H9 (cell line): ENCODE results near the gene CSRP3. TPM values are rescaled to one million over a fixed set of nuclear protein-coding genes. Genes with fewer than 3 reads are reported as not detected.

Experiments
- DNase-seq: peaks from one replicate; pipeline ENCODE4 v3.0.0-alpha.2; 2017
- H2AFZ ChIP-seq: one replicate; pipeline ENCODE4 v1.6.1; 2013; ENCODE audit warnings: mild to moderate bottlenecking, low read length, control low read depth, moderate library complexity
- H2AK5ac ChIP-seq: 2 replicates; pipeline ENCODE4 v1.6.1; 2013; ENCODE audit warnings: low read length, control low read depth, mixed read lengths; ENCODE audit not compliant: insufficient read length
- H2BK120ac ChIP-seq: one replicate; pipeline ENCODE4 v1.6.1; 2013; ENCODE audit warnings: low read depth, mild to moderate bottlenecking, low read length, control low read depth, inconsistent platforms; ENCODE audit not compliant: poor library complexity, severe bottlenecking
- H2BK12ac ChIP-seq: 2 replicates; pipeline ENCODE4 v1.6.1; 2013; ENCODE audit warnings: low read length, control low read depth, mixed read lengths, low read depth; ENCODE audit not compliant: insufficient read length
- H2BK15ac ChIP-seq: 2 replicates; pipeline ENCODE4 v1.6.1; 2013; ENCODE audit warnings: low read depth, low read length, control low read depth
- H2BK20ac ChIP-seq: one replicate; pipeline ENCODE4 v1.6.1; 2013; ENCODE audit warnings: low read depth, mild to moderate bottlenecking, low read length, control low read depth, inconsistent platforms; ENCODE audit not compliant: poor library complexity, severe bottlenecking
- H2BK5ac ChIP-seq: 2 replicates; pipeline ENCODE4 v1.6.1; 2013; ENCODE audit warnings: low read length, control low read depth, mixed read lengths; ENCODE audit not compliant: insufficient read length
- H3K14ac ChIP-seq: 2 replicates; pipeline ENCODE4 v1.6.1; 2013; ENCODE audit warnings: low read length, control low read depth; ENCODE audit not compliant: insufficient read depth
- H3K18ac ChIP-seq: 2 replicates; pipeline ENCODE4 v1.6.1; 2013; ENCODE audit warnings: low read depth, mild to moderate bottlenecking, mixed read lengths, low read length, control low read depth; ENCODE audit not compliant: insufficient read length
- H3K23ac ChIP-seq: 2 replicates; pipeline ENCODE4 v1.6.1; 2013; ENCODE audit warnings: low read length, control low read depth, mixed read lengths, low read depth; ENCODE audit not compliant: insufficient read length
- H3K23me2 ChIP-seq: 2 replicates; pipeline ENCODE4 v1.6.1; 2013; ENCODE audit warnings: low read depth, mild to moderate bottlenecking, mixed read lengths, low read length, control low read depth; ENCODE audit not compliant: insufficient read length, poor library complexity, severe bottlenecking
- H3K27ac ChIP-seq: 2 replicates; pipeline ENCODE4 v1.5.1; 2013; ENCODE audit warnings: low read length, control low read depth, mixed read lengths, low read depth; ENCODE audit not compliant: insufficient read length
- H3K27me3 ChIP-seq: 2 replicates; pipeline ENCODE4 v1.6.1; 2013; ENCODE audit warnings: low read length, control low read depth, inconsistent platforms; ENCODE audit not compliant: insufficient read depth
- H3K4ac ChIP-seq: 2 replicates; pipeline ENCODE4 v1.6.1; 2013; ENCODE audit warnings: low read depth, mild to moderate bottlenecking, control low read depth, inconsistent platforms, low read length, moderate library complexity
- H3K4me1 ChIP-seq: 2 replicates; pipeline ENCODE4 v1.6.1; 2013; ENCODE audit warnings: low read length, control low read depth, inconsistent platforms; ENCODE audit not compliant: insufficient read depth
- H3K4me2 ChIP-seq: 2 replicates; pipeline ENCODE4 v1.6.1; 2013; ENCODE audit warnings: low read length, control low read depth, mixed read lengths; ENCODE audit not compliant: insufficient read length, insufficient read depth
- H3K56ac ChIP-seq: 2 replicates; pipeline ENCODE4 v1.6.1; 2013; ENCODE audit warnings: low read depth, mild to moderate bottlenecking, mixed read lengths, low read length, control low read depth; ENCODE audit not compliant: insufficient read length
- H3K79me1 ChIP-seq: 2 replicates; pipeline ENCODE4 v1.6.1; 2013; ENCODE audit warnings: low read depth, mild to moderate bottlenecking, moderate library complexity, low read length, control low read depth, inconsistent platforms; ENCODE audit not compliant: insufficient read depth, poor library complexity, severe bottlenecking
- H3K79me2 ChIP-seq: 2 replicates; pipeline ENCODE4 v1.6.1; 2013; ENCODE audit warnings: low read length, control low read depth, inconsistent platforms; ENCODE audit not compliant: insufficient read depth
- H3K9ac ChIP-seq: 2 replicates; pipeline ENCODE4 v1.6.1; 2013; ENCODE audit warnings: low read length, control low read depth, mixed read lengths; ENCODE audit not compliant: insufficient read length; ENCODE audit errors: extremely low read depth
- H3K9me3 ChIP-seq: one replicate; pipeline ENCODE4 v1.6.1; 2013; ENCODE audit warnings: low read depth, low read length, inconsistent platforms; ENCODE audit not compliant: control insufficient read depth
- H3T11ph ChIP-seq: one replicate; pipeline ENCODE4 v1.6.1; 2013; ENCODE audit warnings: mild to moderate bottlenecking, low read length, control low read depth, inconsistent platforms
- H4K20me1 ChIP-seq: one replicate; pipeline ENCODE4 v1.6.1; 2013; ENCODE audit not compliant: control insufficient read depth, insufficient read length, insufficient read depth
- H4K5ac ChIP-seq: 2 replicates; pipeline ENCODE4 v1.6.1; 2013; ENCODE audit warnings: low read depth, mild to moderate bottlenecking, mixed read lengths, low read length, control low read depth; ENCODE audit not compliant: insufficient read length
- H4K8ac ChIP-seq: replicated peaks from 2 replicates; pipeline ENCODE4 v1.6.1; 2013; ENCODE audit warnings: low read length, control low read depth, mixed read lengths, low read depth; ENCODE audit not compliant: insufficient read length
- H4K91ac ChIP-seq: 2 replicates; pipeline ENCODE4 v1.6.1; 2013; ENCODE audit warnings: low read depth, mild to moderate bottlenecking, moderate library complexity, mixed read lengths, low read length, control low read depth; ENCODE audit not compliant: insufficient read length
- H3K27ac Mint-ChIP-seq, 3 experiments: 2 replicates in 2 of 3; 3 replicates in 1 of 3; pipeline ENCODE4 v1.8.0; 2020 to 2021; ENCODE audit warnings: mixed read lengths in 3 of 3, mild to moderate bottlenecking in 1 of 3, moderate library complexity in 1 of 3
- H3K27me3 Mint-ChIP-seq: 2 replicates; pipeline ENCODE4 v1.8.0; 2021; ENCODE audit warnings: low read depth, mild to moderate bottlenecking, moderate library complexity, mixed read lengths
- H3K36me3 Mint-ChIP-seq, 3 experiments: 2 replicates in 2 of 3; 3 replicates in 1 of 3; pipeline ENCODE4 v1.8.0; 2020 to 2021; ENCODE audit warnings: low read depth in 3 of 3, mixed read lengths in 3 of 3; ENCODE audit not compliant: insufficient read depth in 1 of 3
- H3K4me1 Mint-ChIP-seq, 2 experiments: 2 replicates each; pipeline ENCODE4 v1.8.0; 2020; ENCODE audit warnings: mixed read lengths in 2 of 2
- H3K4me3 Mint-ChIP-seq, 2 experiments: 2 replicates in 1 of 2; 3 replicates in 1 of 2; pipeline ENCODE4 v1.8.0; 2020 to 2021; ENCODE audit warnings: mild to moderate bottlenecking in 2 of 2, mixed read lengths in 2 of 2, moderate library complexity in 1 of 2
- H3K9me3 Mint-ChIP-seq, 2 experiments: 2 replicates in 1 of 2; 3 replicates in 1 of 2; pipeline ENCODE4 v1.8.0; 2020; ENCODE audit warnings: mild to moderate bottlenecking in 2 of 2, mixed read lengths in 2 of 2, moderate library complexity in 1 of 2
- CTCF ChIP-seq: fragments of 200-600 bp; sonication (generic); conservative IDR thresholded peaks from 3 replicates; pipeline ENCODE4 v1.8.0; 2021; ENCODE audit warnings: antibody characterized with exemption, mild to moderate bottlenecking
- WGBS: extraction: QIAGEN DNeasy Blood & Tissue Kit; methylation state at CpG from one replicate; pipeline ENCODE4 v1.1.7; 2013; ENCODE audit warnings: missing lambda C conversion rate, low lambda C conversion rate, mixed read lengths; ENCODE audit not compliant: insufficient read length; ENCODE audit errors: extremely low coverage; 5-methylcytosine and 5-hydroxymethylcytosine counted together
- total RNA-seq: library from RNA; stranded (reverse); gene quantifications from 2 replicates; pipeline ENCODE4 v1.2.1, GENCODE V29; 2021

CSRP3 gene
- total RNA-seq, 1 experiment from 2014 or later: not detected

GRCh38 chr11:19208181-19208580, 6.4 kb upstream of the CSRP3 start:
- H2AK5ac ChIP-seq: no peak overlapping the region
- no peak overlapping the region for H4K5ac ChIP-seq
- no peak for DNase-seq
- H3K27ac ChIP-seq: no peak overlapping the region
- Mint-ChIP-seq H3K27me3 (peaks cover 1% of the 10 kb centered on the region; the same call in 1 of the 2 replicates), H3K36me3 (no peaks in the 10 kb centered on the region), H3K27ac (no peak overlapping the region), H3K9me3 (no peaks in the 10 kb centered on the region; a peak in 1 of 5 replicates), H3K4me1 (peaks cover 12 to 14% of the 10 kb centered on the region in 2 experiments), H3K4me3 (no peak overlapping the region)
- no peak for TF ChIP-seq CTCF
- H2AFZ ChIP-seq: no peak overlapping the region
- no peak overlapping the region for H3K4me2 ChIP-seq
- no peaks in the 10 kb centered on the region for H4K20me1 ChIP-seq
- no peaks in the 10 kb centered on the region for H3K23me2 ChIP-seq
- H2BK12ac ChIP-seq: no peak overlapping the region
- H3K4me1 ChIP-seq: no peaks in the 10 kb centered on the region
- no peak overlapping the region for H3K4ac ChIP-seq
- no peak overlapping the region for H2BK5ac ChIP-seq
- no peaks in the 10 kb centered on the region for H3K27me3 ChIP-seq
- H3K14ac ChIP-seq: no peak overlapping the region
- H3K23ac ChIP-seq: no peak overlapping the region
- no CpG with 5 or more reads among the region's 2 CpGs for WGBS
- H2BK120ac ChIP-seq: no peak overlapping the region
- H2BK15ac ChIP-seq: no peak overlapping the region
- H2BK20ac ChIP-seq: no peak overlapping the region
- H3K9me3 ChIP-seq: no peaks in the 10 kb centered on the region
- H3T11ph ChIP-seq: no peak overlapping the region
- no peak overlapping the region for H4K8ac ChIP-seq
- no peak overlapping the region for H3K56ac ChIP-seq
- H3K9ac ChIP-seq: no peak overlapping the region
- H3K79me2 ChIP-seq: no peaks in the 10 kb centered on the region
- no peak overlapping the region for H4K91ac ChIP-seq
- no peak overlapping the region for H3K18ac ChIP-seq
- no peaks in the 10 kb centered on the region for H3K79me1 ChIP-seq
